ENCODE data around the gene KCNAB3.

Gene KCNAB3

DNA sequence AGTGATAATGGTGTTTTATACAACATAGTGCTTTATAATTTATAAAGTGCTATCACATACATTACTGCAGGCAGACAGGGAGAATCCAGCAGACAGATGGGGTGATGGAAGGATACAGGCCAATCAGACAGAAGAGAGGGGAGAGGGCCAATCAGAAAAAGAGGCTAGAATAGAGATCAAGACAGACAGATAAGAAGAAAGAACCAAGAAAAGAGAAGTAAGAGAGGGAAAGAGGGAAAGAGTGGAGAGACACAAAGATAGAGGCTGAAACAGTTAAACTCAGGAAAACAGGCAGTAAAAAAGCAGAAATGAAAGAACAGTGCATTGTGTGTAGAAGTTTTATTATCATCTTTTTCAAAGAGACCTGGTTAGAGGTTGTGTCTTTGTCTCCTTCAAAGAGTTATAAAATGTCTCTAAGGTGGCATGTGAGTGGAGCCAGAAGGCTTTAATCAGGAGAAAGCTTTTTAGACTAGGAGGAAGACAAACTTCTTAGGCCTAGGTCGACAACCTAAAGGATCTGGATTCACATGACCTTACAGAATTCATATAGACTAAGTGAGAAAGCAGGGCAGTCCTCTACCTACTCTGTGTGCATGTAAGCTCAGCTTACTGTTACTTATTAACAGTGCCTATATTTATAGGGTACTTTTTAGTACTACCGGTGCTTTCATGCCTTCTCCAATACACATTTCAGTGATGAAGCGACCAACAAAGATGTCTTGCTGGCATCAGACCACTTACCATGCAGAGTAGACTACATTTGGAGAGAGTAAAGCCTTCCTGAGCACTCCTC lies 49.4 kb downstream of the KCNAB3 start:
- DNase-seq (ENCODE audit: low spot score): peak; percentile 9
- TF ChIP-seq, protein P1, sequence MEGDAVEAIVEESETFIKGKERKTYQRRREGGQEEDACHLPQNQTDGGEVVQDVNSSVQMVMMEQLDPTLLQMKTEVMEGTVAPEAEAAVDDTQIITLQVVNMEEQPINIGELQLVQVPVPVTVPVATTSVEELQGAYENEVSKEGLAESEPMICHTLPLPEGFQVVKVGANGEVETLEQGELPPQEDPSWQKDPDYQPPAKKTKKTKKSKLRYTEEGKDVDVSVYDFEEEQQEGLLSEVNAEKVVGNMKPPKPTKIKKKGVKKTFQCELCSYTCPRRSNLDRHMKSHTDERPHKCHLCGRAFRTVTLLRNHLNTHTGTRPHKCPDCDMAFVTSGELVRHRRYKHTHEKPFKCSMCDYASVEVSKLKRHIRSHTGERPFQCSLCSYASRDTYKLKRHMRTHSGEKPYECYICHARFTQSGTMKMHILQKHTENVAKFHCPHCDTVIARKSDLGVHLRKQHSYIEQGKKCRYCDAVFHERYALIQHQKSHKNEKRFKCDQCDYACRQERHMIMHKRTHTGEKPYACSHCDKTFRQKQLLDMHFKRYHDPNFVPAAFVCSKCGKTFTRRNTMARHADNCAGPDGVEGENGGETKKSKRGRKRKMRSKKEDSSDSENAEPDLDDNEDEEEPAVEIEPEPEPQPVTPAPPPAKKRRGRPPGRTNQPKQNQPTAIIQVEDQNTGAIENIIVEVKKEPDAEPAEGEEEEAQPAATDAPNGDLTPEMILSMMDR (IDR thresholded peaks at IDR 0.05): no peak
- Histone ChIP-seq H3K27ac (no peak overlapping the region), H3K4me3 (no peak overlapping the region)

DNA sequence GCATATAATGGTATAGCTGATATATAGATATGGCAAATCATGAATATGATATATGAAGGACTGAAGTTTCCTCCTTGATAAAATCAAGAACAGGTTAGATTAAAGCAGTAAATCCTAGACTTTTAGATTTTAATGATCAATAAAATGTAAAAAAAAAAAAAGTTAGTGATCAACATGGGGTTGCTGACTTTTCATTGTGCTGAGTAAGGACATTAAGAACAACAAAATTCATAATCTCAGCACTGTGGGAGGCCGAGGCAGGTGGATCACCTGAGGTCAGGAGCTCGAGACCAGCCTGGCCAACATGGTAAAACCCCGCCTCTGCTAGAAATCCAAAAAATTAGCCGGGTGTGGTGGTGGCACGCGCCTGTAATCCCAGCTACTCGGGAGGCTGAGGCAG lies 51.4 kb downstream of the KCNAB3 start:
- no peak overlapping the region for H3K27ac ChIP-seq
- peak; percentile 7 for DNase-seq (ENCODE audit: low spot score)
- TF ChIP-seq, protein P1 (IDR thresholded peaks at IDR 0.05): no peak

DNA sequence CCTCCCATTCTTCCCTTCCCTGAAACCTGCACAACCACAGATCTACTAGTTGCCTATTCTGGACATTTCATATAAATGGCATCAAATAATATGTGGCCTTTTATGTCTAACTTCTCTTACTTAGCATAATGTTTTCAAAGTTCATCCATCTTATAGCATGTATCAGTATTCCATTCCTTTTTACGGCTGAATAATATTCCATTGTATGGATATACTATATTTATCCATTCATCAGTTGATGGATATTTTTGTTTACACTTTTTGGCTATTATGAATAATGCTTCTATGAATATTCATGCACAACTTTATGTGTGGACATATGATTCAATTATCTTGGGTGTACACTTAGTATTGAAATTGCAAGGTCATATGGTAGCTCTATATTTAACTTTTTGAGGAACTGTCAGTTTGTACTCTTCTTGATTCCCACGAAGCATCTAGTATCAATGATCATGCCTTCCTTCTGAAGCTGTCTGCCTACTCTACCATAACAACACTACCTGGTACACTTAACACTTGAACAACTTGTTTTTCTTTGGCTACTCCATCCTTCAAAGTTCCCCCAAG lies 53.8 kb downstream of the KCNAB3 start:
- Histone ChIP-seq H3K27ac (no peak overlapping the region), H3K4me3 (no peak overlapping the region)
- TF ChIP-seq, protein P1 (IDR thresholded peaks at IDR 0.05): no peak
- DNase-seq (ENCODE audit: low spot score): no peak

More for the DNA sequence above, 51.4 kb downstream of the KCNAB3 start:
- no peak overlapping the region for H3K4me3 ChIP-seq

DNA sequence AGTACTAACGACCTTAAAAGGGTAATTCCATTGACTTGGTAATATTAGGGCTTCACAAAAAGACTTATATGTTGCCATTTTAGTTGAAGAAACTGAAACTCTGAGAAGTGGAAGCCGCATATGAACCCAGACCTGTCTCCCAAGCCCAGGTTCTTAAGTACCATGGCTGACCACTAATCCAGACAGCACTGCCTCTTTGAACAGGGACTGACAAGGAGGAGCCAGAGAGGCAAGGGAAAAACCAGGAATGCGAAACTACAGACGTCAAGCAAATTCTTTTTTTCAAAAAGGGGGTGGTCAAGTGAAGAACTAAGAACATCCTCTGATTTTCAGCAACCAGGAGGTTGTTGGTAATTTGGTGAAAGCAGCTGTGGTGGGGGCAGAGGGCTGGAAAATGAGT lies 56.6 kb downstream of the KCNAB3 start:
- Histone ChIP-seq H3K27ac (no peak overlapping the region), H3K4me3 (no peak overlapping the region)
- TF ChIP-seq, protein P1 (IDR thresholded peaks at IDR 0.05): no peak
- peak; percentile 17 for DNase-seq (ENCODE audit: low spot score)
